Activated CD4-positive, alpha-beta memory T cell treated with anti-CD3 and anti-CD28 coated beads, Interleukin-2, amount 10 ng/mL, durations not matched to agents 7 days and 5 days (primary cell): ENCODE results near the gene SLC16A5. TPM values are rescaled to one million over a fixed set of nuclear protein-coding genes. Genes with fewer than 3 reads are reported as not detected.

Experiments
- total RNA-seq, 2 experiments: library from RNA; stranded (reverse); gene quantifications; one replicate each; pipeline ENCODE4 v1.2.3, GENCODE V29; 2021

SLC16A5 gene
- total RNA-seq, 2 experiments from 2014 or later: 10.4 TPM

Other genes starting within 250 kb of the SLC16A5 start
- gene GRIN2C, start 228.1 kb upstream of the SLC16A5 start, total RNA-seq: under 1 TPM in 1 of 2 experiments, not detected in 1; 0.45 TPM
- gene FDXR, start 215.0 kb upstream of the SLC16A5 start, total RNA-seq: 10 to 100 TPM; 22.9 to 24.0 TPM
- not detected for gene FADS6, start 194.3 kb upstream of the SLC16A5 start, total RNA-seq
- gene USH1G, start 164.7 kb upstream of the SLC16A5 start, total RNA-seq: not detected
- not detected for gene OTOP2, start 163.7 kb upstream of the SLC16A5 start, total RNA-seq
- not detected for gene OTOP3, start 152.1 kb upstream of the SLC16A5 start, total RNA-seq
- gene HID1, start 115.2 kb upstream of the SLC16A5 start, total RNA-seq: 1 to 10 TPM in 1 of 2 experiments, under 1 TPM in 1; 0.38 to 1.4 TPM
- gene CDR2L, start 100.3 kb upstream of the SLC16A5 start, total RNA-seq: under 1 TPM; 0.50 to 0.63 TPM
- 10 to 100 TPM; 45.4 to 49.6 TPM for gene MRPL58, start 75.3 kb upstream of the SLC16A5 start, total RNA-seq
- 100 to 1,000 TPM; 242 TPM for gene ATP5PD, start 41.0 kb upstream of the SLC16A5 start, total RNA-seq
- 10 to 100 TPM; 24.2 to 24.9 TPM for gene KCTD2, start 40.7 kb upstream of the SLC16A5 start, total RNA-seq
- 10 to 100 TPM; 17.1 to 17.9 TPM for gene ARMC7, start 22.0 kb downstream of the SLC16A5 start, total RNA-seq
- 10 to 100 TPM; 68.2 to 69.4 TPM for gene NT5C, start 43.8 kb downstream of the SLC16A5 start, total RNA-seq
- 100 to 1,000 TPM; 305 to 329 TPM for gene JPT1, start 66.6 kb downstream of the SLC16A5 start, total RNA-seq
- 100 to 1,000 TPM; 548 to 559 TPM for gene SUMO2, start 95.0 kb downstream of the SLC16A5 start, total RNA-seq
- gene NUP85, start 117.7 kb downstream of the SLC16A5 start, total RNA-seq: 100 to 1,000 TPM; 109 to 116 TPM
- gene GGA3, start 173.7 kb downstream of the SLC16A5 start, total RNA-seq: 10 to 100 TPM; 73.4 to 79.4 TPM
- 10 to 100 TPM; 39.7 to 40.0 TPM for gene MRPS7, start 173.9 kb downstream of the SLC16A5 start, total RNA-seq
- 10 to 100 TPM; 54.8 to 60.3 TPM for gene MIF4GD, start 183.3 kb downstream of the SLC16A5 start, total RNA-seq
- 10 to 100 TPM; 24.3 to 27.9 TPM for gene SLC25A19, start 201.5 kb downstream of the SLC16A5 start, total RNA-seq